Stimulated activated CD4-positive, alpha-beta T cell treated with anti-CD3 and anti-CD28 coated beads, TNF-alpha, amount 100 ng/mL, for 48 hours (primary cell): ENCODE data around the gene ZBTB46.

Source experiments
- DNase-seq, 3 donors: peaks; one replicate each; pipeline ENCODE4 v3.0.0-alpha.2; 2020; ENCODE audit warnings: low read depth in 3 of 3

The ZBTB46 gene

DNA sequence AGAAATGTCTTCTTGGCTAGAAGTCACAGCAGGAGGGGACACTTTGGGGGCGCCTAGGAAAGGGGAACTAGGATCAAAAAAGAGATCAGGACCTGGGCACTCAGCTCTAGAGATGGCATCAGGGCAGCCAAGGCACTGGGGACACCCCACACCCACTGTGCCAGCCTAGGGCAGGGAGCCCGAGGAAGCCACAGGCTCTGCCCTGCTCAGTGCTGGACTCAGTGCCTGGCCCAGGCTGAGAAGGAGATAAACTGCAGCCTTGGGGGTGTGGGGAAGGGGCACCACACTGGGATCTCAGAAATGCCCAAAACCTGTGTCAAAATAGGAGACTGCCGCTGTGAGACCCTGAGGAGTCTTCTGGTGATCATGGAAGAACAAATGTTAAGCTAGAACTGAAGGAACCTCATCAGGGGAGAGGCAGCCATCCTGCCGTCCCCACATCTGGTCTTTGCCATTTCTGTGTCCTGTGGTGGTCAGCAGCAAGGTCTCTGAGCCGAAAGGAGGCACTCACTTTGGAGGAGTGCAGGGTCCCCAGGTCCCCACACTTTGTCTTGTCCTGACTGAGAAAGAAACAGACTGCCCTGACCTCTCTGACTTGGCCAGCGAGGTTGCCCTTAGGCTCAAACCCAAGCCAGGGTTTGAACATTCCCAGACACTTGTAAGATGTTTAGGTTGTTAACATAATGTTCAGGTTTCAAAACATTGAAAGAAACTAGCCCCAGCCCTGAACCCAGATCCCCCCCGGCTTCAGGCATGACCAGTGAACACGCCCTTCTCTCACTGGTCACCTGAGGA, 125.6 kb downstream of the ZBTB46 start:
- no peak for DNase-seq

- DNase-seq = no peak
These were observed 126.3 kb downstream of the ZBTB46 start for GRCh38 chr20:63704749-63705117.

GRCh38 chr20:63703976-63704748, 126.9 kb downstream of the ZBTB46 start:
- DNase-seq = no peak

DNA sequence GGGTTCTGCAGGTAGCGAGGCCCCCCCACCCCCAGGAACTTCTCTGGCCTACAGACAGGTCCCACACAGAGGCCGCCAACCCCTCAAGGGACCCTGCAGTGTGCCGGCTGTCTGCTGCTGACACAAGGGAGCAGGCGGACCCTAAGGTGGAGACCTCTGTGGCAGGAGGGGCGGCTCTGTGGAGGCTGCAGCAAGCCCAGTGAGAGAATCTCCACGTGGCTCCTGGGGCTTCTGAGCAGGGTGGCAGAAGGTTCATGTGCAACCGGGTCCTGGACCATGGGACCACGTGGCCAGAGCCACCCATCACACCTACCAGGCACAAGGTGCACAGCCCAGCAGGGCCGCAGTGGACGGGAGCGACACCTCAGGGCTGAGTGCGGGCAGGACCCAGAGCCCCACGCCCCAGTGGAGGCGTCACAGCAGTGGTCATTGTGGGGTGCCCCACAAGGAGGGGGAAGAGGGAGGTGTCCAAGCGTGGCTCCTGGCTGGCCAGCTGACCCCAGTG, 127.5 kb downstream of the ZBTB46 start:
- DNase-seq = no peak

GRCh38 chr20:63702751-63703470, 128.2 kb downstream of the ZBTB46 start:
- no peak for DNase-seq

DNA sequence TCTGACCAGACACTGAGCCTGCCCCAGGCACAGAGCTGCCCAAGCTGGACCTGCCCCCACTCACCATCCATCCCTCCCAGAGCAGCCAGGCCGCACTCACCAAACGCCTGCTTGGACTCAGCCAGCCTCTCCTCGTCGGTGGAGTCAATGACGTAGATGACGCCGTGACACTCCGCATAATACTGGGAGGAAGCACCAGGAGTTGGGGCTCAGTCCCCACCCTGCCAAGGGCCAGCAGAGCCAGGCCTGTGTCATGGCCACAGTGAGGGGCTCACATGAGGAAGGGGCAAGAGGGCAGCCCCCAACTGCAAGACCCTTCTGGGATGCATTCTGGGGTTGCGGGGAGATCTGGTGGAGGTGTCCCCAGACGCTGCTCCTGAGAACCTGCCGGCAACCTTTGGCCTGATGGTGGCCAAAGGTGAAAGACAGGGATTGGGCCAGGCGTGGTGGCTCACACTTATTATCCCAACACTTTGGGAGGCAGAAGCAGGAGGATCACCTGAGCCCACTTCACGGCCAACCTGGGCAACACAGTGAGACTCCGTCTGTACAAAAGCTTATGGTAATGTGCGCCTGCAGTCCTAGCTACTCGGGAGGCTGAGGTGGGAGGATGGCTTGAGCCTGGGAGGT, 128.9 kb downstream of the ZBTB46 start:
- DNase-seq = no peak

DNA sequence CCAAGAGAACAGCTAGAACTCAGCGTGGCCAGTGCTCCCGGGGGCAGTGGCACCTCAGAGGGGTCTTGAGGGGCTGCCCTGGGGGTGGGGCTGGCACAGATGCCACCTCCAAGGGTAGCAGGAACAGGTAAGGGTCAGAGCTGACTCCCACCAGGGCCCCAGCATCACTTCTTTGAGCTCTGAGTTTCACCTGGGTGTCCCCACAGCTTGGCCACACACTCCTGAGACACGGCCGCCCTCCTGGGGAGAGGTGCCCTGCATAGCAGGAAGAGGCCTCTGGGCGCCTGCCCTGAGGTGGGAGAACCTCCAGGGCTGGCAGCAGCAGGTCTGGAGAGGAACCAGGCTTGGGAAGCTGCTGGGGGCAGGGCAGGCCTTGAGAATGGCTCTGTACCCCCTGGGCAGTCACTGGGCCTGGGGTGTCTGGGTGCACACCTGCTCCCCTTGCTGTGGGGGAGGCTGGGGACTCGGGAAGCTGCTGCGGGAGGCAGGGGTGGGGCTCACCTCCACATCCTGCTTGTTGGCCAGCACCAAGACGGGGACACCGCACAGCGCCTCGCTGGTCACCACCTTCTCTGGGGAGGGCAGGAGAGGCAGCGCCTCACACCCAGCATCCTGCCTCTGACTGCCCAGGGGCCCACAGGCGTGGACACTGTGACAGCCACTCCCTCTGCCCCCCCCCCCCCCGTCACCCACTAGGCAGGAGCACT, 129.6 kb downstream of the ZBTB46 start:
- no peak for DNase-seq

- DNase-seq = no peak
These were observed 130.1 kb downstream of the ZBTB46 start for GRCh38 chr20:63701051-63701328.

GRCh38 chr20:63700199-63701050, 130.6 kb downstream of the ZBTB46 start:
- DNase-seq = no peak

DNA sequence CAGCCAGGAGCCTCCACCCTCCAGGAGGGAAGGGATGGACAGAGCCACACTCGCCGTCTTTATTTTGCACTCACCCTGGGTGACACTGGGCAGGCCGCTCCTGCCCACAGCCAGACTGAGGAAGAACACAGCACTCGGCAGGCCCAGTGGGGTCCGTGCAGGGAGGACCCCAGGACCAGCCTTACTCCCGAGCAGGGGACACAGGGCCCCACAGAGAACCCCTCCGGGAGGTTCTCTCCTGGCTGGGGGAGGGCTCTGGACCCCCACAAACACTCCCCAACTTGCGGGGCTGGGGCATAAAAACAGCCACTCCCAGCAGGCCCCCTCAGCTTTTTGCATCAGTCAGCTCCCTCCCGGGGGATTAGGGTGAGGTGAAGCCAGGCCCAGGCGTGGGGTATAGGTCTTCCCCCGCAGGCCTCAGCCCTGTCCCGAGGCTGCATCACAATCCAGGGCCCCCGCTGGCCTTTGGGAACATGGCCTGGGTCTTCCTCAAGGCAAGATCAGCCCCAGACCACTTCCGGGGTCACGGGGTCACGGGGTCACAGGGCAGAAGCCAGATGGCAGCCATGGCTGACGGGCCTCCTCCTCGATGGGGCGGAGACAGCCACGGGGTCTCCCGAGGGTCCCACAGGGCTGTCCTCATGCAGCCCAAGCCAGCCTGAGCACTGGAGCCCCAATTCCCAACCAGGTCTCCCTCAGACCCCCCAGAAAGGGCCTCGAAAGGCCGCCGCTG, 131.4 kb downstream of the ZBTB46 start:
- no peak for DNase-seq

DNA sequence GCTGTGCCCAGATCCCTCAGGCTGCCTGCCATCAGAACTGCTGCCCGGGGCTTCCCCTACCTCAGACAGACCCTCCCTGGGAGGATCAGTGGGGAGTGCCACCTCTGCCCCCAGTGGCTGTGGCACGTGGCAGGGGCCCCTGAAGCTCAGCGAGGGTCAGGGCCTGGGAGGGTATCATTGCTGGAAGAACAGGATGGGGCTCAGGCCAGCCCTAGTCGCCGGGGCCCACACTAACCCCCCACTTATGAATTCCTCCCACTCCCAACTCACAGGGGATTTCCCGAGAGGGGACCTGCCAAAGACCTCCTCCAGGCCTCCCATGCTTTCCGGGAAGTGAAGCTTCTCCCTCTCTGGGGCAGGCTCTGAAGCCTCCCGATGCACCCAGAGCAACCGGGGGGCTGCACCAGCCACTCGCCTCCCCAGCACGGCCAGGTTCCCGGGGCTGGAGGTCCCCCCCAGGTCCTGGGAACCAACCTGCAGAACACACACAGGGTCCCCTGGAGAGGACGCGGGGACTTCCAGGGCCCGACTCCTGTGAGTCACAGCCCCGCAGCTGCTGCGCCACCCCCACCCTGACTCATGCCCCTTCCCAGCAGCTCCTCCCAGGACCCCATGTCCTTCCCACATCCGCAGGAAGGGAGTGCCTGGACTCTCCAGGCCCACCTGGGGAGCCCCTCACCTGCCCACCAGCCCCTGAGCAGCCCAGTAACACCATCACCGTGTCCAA, 132.2 kb downstream of the ZBTB46 start:
- DNase-seq = peak; percentile 47 to 60 (median 56)

DNA sequence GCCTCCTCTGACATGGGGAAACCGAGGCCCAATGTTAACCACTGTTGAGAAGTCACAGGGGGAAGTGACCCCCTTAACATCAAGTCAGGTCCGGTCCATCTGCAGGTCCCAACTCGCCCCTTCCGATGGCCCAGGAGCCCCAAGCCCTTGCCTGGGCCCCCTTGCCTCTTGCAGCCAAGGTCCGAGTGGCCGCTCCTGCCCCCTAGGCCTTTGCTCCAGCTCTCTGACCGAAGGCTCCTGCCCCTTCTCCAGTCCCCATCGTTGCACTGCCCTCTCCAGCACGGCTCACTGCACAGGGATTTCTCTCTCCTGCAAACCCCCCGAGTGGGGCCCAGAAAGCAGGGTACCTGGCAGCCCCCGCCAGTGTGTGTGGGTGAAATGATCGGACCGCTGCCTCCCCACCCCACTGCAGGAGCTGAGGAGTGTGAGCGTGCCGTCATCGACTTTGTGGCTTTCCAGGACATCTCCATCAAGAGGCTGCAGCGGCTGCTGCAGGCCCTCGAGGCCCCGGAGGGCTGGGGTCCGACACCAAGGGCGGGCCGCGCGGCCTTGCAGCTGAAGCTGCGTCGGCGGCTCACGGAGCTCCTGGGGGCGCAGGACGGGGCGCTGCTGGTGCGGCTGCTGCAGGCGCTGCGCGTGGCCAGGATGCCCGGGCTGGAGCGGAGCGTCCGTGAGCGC, 133.1 kb downstream of the ZBTB46 start:
- DNase-seq = no peak

DNA sequence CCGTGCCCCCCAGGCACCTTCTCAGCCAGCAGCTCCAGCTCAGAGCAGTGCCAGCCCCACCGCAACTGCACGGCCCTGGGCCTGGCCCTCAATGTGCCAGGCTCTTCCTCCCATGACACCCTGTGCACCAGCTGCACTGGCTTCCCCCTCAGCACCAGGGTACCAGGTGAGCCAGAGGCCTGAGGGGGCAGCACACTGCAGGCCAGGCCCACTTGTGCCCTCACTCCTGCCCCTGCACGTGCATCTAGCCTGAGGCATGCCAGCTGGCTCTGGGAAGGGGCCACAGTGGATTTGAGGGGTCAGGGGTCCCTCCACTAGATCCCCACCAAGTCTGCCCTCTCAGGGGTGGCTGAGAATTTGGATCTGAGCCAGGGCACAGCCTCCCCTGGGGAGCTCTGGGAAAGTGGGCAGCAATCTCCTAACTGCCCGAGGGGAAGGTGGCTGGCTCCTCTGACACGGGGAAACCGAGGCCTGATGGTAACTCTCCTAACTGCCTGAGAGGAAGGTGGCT, 133.7 kb downstream of the ZBTB46 start:
- DNase-seq = no peak

- no peak for DNase-seq
These were observed 134.3 kb downstream of the ZBTB46 start, which contains the start of gene TNFRSF6B for GRCh38 chr20:63696628-63697356. Gene TNFRSF6B, plus strand, starts transcription at chr20:63696652. Its CDS starts 116 bp downstream, at chr20:63696768.

- DNase-seq = no peak
These were observed 134.8 kb downstream of the ZBTB46 start for GRCh38 chr20:63696306-63696627.

DNA sequence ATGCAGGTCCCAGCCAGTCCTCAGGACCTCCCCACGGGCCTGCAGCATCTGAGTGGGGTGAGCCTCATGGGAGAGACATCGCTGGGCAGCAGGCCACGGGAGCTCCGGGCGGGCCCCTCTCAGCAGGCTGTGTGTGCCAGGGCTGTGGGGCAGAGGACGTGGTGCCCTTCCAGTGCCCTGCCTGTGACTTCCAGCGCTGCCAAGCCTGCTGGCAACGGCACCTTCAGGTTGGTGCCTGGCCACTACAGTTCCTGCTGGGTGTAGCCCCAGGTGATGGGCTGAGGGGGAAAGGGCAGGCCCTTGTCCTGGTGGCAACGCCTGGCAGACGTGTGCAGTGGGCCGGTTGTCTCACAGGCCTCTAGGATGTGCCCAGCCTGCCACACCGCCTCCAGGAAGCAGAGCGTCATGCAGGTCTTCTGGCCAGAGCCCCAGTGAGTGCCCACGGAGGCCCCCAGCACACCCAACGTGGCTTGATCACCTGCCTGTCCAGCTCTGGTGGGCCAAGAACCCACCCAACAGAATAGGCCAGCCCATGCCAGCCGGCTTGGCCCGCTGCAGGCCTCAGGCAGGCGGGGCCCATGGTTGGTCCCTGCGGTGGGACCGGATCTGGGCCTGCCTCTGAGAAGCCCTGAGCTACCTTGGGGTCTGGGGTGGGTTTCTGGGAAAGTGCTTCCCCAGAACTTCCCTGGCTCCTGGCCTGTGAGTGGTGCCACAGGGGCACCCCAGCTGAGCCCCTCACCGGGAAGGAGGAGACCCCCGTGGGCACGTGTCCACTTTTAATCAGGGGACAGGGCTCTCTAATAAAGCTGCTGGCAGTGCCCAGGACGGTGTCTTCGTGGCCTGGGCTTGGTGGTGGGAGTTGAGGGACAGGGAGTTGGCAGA, 135.4 kb downstream of the ZBTB46 start:
- no peak for DNase-seq
